Measurements from ENCODE around the gene DENND5B.

The DENND5B gene

DNA sequence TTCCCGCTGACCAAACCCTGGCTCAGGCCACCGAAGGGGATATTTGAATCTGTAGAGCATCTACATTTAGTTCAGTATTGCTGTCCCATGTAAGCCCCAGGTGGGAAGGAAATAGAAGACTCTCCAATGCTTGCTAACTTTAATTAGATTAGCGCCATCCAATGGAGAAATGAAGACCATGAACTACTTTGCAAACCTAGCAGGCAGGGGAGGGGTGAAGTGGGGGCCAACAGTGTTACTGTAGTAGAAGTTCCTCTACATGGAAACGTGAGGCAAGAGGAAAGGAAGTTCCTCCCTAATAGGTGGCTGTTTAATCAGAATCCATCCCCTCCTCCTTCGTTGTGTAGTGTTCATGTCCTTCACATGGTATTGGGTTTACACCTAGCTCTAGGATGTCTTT lies 9.3 kb upstream of the DENND5B start:
- 0 out of 2 replicates have a peak, but pooled peaks have one; percentile 1 for TF ChIP-seq SPI1 (IDR thresholded peaks at IDR 0.05; ENCODE audit: borderline replicate concordance, low read depth)
- no peak for TF ChIP-seq POLR2AphosphoS5 (IDR thresholded peaks at IDR 0.05; ENCODE audit: low read depth)
- TF ChIP-seq REST (IDR thresholded peaks at IDR 0.05; ENCODE audit: insufficient replicate concordance, low read depth) = no peak
- TF ChIP-seq CTCF (IDR thresholded peaks at IDR 0.05; ENCODE audit: insufficient read depth, low read length) = no peak
- H3K4me3 ChIP-seq (replicated peaks; ENCODE audit: insufficient read depth, low read length) = no peak overlapping the region
- DNase-seq (ENCODE audit: low read depth in 1 of 2, low spot score in 1 of 2) = peak in 1 of 2 experiments; percentile 29
- H3K27ac ChIP-seq (replicated peaks) = no peak overlapping the region
- no peaks in the 10 kb centered on the region for H3K27me3 ChIP-seq (ENCODE audit: insufficient read depth, poor library complexity, severe bottlenecking)

DNA sequence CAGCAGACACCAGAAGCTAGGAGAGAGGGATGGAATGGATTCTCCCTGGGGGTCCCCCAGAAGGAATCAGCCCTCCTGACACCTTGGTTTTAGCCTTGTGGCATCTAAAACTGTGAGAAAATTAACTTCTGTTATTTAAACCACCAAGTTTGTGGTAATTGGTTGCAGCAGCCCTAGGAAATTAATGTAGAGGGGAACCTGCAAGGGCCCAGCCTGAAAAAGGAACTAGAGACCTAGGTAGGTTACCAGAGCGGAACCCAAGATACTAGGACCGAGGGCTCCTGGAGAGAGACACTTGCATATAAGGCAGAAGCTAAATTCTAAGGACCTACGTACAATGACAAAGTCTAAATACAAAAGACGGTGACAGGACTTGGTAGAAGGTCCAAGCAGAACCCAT lies 8.1 kb upstream of the DENND5B start:
- no peak overlapping the region for H3K27ac ChIP-seq (replicated peaks)
- H3K4me3 ChIP-seq (replicated peaks; ENCODE audit: insufficient read depth, low read length) = no peak overlapping the region
- no peak for TF ChIP-seq GABPA (IDR thresholded peaks at IDR 0.05; ENCODE audit: low read depth)
- peak; percentile 74; the same call in 1 of the 2 replicates for TF ChIP-seq SPI1 (IDR thresholded peaks at IDR 0.05; ENCODE audit: borderline replicate concordance, low read depth)

GRCh38 chr12:31597066-31597465 lies 6.1 kb upstream of the DENND5B start:
- TF ChIP-seq REST (IDR thresholded peaks at IDR 0.05; ENCODE audit: insufficient replicate concordance, low read depth) (no peak), SPI1 (IDR thresholded peaks at IDR 0.05; ENCODE audit: borderline replicate concordance, low read depth) (no peak), CTCF (IDR thresholded peaks at IDR 0.05; ENCODE audit: insufficient read depth, low read length) (no peak), POLR2AphosphoS5 (IDR thresholded peaks at IDR 0.05; ENCODE audit: low read depth) (no peak), GABPA (IDR thresholded peaks at IDR 0.05; ENCODE audit: low read depth) (no peak)
- no peaks in the 10 kb centered on the region for H3K27me3 ChIP-seq (ENCODE audit: insufficient read depth, poor library complexity, severe bottlenecking)
- H3K4me3 ChIP-seq (replicated peaks; ENCODE audit: insufficient read depth, low read length) = no peak overlapping the region
- H3K27ac ChIP-seq (replicated peaks) = no peak overlapping the region
- DNase-seq (ENCODE audit: low read depth in 1 of 2, low spot score in 1 of 2) = no peak

More for the DNA sequence above, 8.1 kb upstream of the DENND5B start:
- peak in 1 of 2 experiments; percentile 73 for DNase-seq (ENCODE audit: low read depth in 1 of 2, low spot score in 1 of 2)
- no peaks in the 10 kb centered on the region for H3K27me3 ChIP-seq (ENCODE audit: insufficient read depth, poor library complexity, severe bottlenecking)

DNA sequence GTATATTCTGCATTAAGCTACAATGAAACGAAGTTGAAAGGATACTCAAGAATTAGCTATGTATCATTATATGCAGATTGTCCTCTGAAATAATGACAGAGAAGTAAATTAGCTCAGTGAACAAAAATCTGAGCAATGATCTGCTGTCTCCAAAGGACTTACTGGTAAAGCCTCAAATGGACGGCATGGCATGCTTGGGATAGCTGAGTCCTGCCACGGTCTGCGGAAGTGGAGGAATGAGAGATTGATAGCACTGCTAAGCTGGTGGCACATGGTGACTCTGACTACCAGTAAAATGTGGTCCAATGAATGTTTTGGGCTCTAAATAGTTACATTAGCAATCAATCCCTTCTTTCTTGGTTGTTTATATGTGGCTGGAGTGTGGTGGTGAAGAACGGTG lies 3.7 kb upstream of the DENND5B start:
- H3K27me3 ChIP-seq (ENCODE audit: insufficient read depth, poor library complexity, severe bottlenecking) = no peaks in the 10 kb centered on the region
- no peak overlapping the region for H3K27ac ChIP-seq (replicated peaks)
- no peak for DNase-seq (ENCODE audit: low read depth in 1 of 2, low spot score in 1 of 2)
- H3K4me3 ChIP-seq (replicated peaks; ENCODE audit: insufficient read depth, low read length) = no peak overlapping the region
- TF ChIP-seq POLR2AphosphoS5 (IDR thresholded peaks at IDR 0.05; ENCODE audit: low read depth) = no peak
- TF ChIP-seq SPI1 (IDR thresholded peaks at IDR 0.05; ENCODE audit: borderline replicate concordance, low read depth) = no peak
- no peak for TF ChIP-seq REST (IDR thresholded peaks at IDR 0.05; ENCODE audit: insufficient replicate concordance, low read depth)
- no peak for TF ChIP-seq GABPA (IDR thresholded peaks at IDR 0.05; ENCODE audit: low read depth)
- TF ChIP-seq CTCF (IDR thresholded peaks at IDR 0.05; ENCODE audit: insufficient read depth, low read length) = no peak
